Hippocampal formation (tissue), 2 donors: ENCODE measurements around the gene HFM1.
"Not testable (repeated sequence)": the region's sequence is repeated elsewhere in the genome, so short reads cannot be mapped to it uniquely, and the experiment has no call there.

Experiments used
- DNase-seq, 2 donors: peaks; one replicate each; lab custom pipeline; 2025; lab: John Stamatoyannopoulos, UW

HFM1 gene

GRCh38 chr1:91349524-91349923, 55.1 kb downstream of the HFM1 start:
- no peak for DNase-seq

GRCh38 chr1:91346824-91347223, 57.8 kb downstream of the HFM1 start:
- DNase-seq, result no peak

GRCh38 chr1:91345395-91346005, 59.1 kb downstream of the HFM1 start:
- no peak for DNase-seq

- DNase-seq, result no peak
Observed at GRCh38 chr1:91338501-91338900, 66.1 kb downstream of the HFM1 start.

- no peak for DNase-seq
Observed at GRCh38 chr1:91335603-91336002, 69.0 kb downstream of the HFM1 start.

- DNase-seq, result no peak
Observed at GRCh38 chr1:91334856-91335255, 69.8 kb downstream of the HFM1 start.

- no peak for DNase-seq
Observed at GRCh38 chr1:91325456-91325855, 79.2 kb downstream of the HFM1 start.

GRCh38 chr1:91314643-91315042, 90.0 kb downstream of the HFM1 start:
- no peak for DNase-seq

GRCh38 chr1:91311672-91312071, 93.0 kb downstream of the HFM1 start:
- DNase-seq, result no peak

- DNase-seq, result no peak
Observed at GRCh38 chr1:91308544-91308943, 96.1 kb downstream of the HFM1 start.

GRCh38 chr1:91307784-91308409, 96.7 kb downstream of the HFM1 start:
- DNase-seq, result no peak

- no peak for DNase-seq
Observed at GRCh38 chr1:91303165-91303564, 101.5 kb downstream of the HFM1 start.

- not testable (repeated sequence) for DNase-seq
Observed at GRCh38 chr1:91288843-91289553, 115.6 kb downstream of the HFM1 start.

- not testable (repeated sequence) for DNase-seq
Observed at GRCh38 chr1:91286962-91287317, 117.7 kb downstream of the HFM1 start.

GRCh38 chr1:91286259-91286961, 118.2 kb downstream of the HFM1 start:
- not testable (repeated sequence) for DNase-seq

GRCh38 chr1:91283421-91283726, 121.3 kb downstream of the HFM1 start:
- no peak for DNase-seq

GRCh38 chr1:91282695-91283420, 121.8 kb downstream of the HFM1 start:
- peak; percentile 19 to 71 for DNase-seq

GRCh38 chr1:91281782-91282181, 122.9 kb downstream of the HFM1 start:
- DNase-seq, result no peak

GRCh38 chr1:91278754-91279153, 125.9 kb downstream of the HFM1 start:
- DNase-seq, result no peak

- DNase-seq, result no peak
Observed at GRCh38 chr1:91273875-91274274, 130.8 kb downstream of the HFM1 start.

- no peak for DNase-seq
Observed at GRCh38 chr1:91261655-91262054, 143.0 kb downstream of the HFM1 start.

GRCh38 chr1:91245435-91245834, 159.2 kb downstream of the HFM1 start:
- no peak for DNase-seq
